Measurements from ENCODE around the gene POC1B.

DNA sequence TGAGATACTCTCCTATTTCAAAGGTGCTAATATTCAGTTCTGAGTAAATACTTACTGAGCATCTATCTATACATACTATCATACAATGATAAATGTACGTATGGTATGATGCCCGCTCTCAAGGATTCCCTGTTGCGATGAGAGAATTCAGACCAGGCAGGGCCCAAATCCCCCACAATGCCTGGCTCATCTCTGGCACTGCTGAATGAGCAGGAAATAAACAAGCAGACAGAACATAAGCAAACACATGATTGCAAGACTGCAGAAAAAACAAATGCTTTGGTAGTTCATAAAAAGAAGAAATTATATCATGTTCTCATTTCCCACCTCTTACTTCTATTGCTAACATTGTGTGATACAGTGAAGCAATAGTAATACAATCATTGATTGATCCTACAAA, 96.3 kb downstream of the POC1B start:
- TF ChIP-seq CTCF (IDR thresholded peaks at IDR 0.05) (no peak), POLR2A (IDR thresholded peaks at IDR 0.05) (no peak)

All from Peyer's patch (tissue), 4 donors.